RWPE1 (cell line): Measurements from ENCODE around the gene APBB2.

Experiments used
- CTCF ChIA-PET: fragments of 350-600 bp; sonication (Branson Sonifier 250); formaldehyde crosslinking; extraction: SDS; loops from one replicate; lab custom pipeline; 2021; lab: Yijun Ruan, JAX
- POLR2A ChIA-PET: fragments of 400-600 bp; formaldehyde crosslinking; extraction: SDS; loops from one replicate; lab custom pipeline; 2020; ENCODE audit warnings: antibody characterized with exemption; ENCODE audit not compliant: low non-redundant PET; lab: Yijun Ruan, JAX
- DNase-seq: peaks from one replicate; pipeline ENCODE4 v3.0.0; 2012; ENCODE audit warnings: low spot score
- H3K27ac ChIP-seq: fragments of 450-650 bp; 2 replicates; pipeline ENCODE4 v1.5.1; 2017
- TF ChIP-seq, protein P1 (sequence below): fragments of 450-650 bp; conservative IDR thresholded peaks from 2 replicates; pipeline ENCODE4 v1.5.1; 2017; ENCODE audit warnings: low read depth, mild to moderate bottlenecking

The APBB2 gene

DNA sequence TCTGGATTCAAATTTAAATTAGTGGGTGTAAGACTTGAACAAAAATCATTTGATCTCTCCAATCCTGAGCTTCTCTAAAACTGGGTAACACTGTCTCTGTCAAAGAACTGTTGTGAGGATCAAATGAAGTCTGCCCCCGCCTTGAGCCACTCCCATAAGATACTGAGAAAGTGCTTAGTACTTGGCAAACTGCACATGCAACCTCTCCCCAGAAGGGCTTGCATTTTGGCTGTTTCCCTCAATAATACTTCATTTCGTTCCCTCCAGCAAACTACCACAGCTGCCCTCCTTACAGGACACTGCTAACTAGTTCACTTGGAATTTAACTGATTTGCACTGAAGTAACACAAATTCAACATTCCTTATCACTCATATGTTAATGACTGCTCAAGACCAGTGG, 79.8 kb downstream of the APBB2 start:
- TF ChIP-seq, protein P1, sequence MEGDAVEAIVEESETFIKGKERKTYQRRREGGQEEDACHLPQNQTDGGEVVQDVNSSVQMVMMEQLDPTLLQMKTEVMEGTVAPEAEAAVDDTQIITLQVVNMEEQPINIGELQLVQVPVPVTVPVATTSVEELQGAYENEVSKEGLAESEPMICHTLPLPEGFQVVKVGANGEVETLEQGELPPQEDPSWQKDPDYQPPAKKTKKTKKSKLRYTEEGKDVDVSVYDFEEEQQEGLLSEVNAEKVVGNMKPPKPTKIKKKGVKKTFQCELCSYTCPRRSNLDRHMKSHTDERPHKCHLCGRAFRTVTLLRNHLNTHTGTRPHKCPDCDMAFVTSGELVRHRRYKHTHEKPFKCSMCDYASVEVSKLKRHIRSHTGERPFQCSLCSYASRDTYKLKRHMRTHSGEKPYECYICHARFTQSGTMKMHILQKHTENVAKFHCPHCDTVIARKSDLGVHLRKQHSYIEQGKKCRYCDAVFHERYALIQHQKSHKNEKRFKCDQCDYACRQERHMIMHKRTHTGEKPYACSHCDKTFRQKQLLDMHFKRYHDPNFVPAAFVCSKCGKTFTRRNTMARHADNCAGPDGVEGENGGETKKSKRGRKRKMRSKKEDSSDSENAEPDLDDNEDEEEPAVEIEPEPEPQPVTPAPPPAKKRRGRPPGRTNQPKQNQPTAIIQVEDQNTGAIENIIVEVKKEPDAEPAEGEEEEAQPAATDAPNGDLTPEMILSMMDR = no peak
- peak overlapping the region; percentile 65 for H3K27ac ChIP-seq

DNA sequence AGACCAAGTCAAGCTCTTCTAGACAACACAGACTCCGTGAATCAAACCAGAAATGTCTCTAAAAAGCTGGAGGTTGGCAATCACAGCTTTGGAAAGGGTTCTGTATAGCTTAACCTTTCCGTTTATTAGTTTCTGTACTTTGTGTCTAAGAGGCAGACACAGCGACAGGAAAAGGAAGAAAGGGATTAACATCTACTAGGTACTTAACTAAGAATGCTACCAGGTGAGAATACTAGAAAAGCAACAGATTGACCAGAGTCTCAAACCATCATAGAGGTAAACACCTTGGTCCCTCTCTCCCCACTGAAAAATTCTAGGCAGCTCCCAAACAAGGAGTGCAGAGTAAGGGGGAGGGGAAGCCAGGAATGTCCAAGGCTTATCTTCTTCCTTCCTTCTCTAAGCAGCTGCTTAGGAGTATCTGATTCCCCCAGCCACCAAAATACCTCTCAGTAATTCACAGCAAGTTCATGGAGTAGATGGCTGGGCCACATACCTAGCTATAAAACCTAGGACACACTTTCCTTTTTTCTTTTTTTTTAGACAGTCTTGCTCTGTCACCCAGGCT, 80.8 kb downstream of the APBB2 start:
- H3K27ac ChIP-seq = peak overlapping the region; percentile 65
- ChIA-PET CTCF (interaction anchor here (0.5 to 0.6 kb wide), 2 partner anchors 16 to 18 kb away, joined by 3 to 4 read pairs; no protein-coding TSS in a partner anchor), POLR2A (no interaction called here)
- no peak for DNase-seq
- TF ChIP-seq, protein P1 = no peak

More for the DNA sequence above, 79.8 kb downstream of the APBB2 start:
- POLR2A ChIA-PET = no interaction called here
- no peak for DNase-seq
- CTCF ChIA-PET = no interaction called here

DNA sequence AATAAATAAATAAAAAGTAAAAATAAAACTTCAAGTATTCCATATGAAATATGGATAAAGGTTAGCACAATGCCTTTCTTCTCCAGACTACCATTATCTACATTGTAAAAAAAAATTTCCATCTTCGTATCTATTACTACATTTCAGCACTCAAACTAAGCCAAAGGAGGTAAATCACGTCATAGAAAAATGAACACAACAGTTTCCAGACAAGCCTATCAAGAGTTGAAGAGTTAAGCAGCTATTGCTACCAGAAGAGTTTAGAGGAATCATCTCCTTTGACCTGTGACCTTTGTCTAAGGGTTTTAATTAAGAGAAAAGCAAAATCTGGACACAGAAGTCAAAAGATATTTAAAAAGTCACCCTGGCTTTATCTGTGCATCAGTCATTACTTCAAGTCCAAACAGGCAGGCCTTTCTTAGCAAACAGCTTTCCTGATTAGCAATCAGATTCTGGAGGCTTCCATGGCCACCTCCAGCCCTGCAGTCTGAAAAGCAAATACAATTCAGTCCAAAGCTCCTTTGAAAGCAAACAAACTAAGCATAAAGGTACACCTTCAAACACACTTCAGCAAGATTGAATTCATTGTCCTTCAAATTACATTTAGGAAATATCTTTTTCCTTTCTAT, 82.2 kb downstream of the APBB2 start:
- H3K27ac ChIP-seq = peak overlapping the region; percentile 65
- DNase-seq = peak; percentile 53
- ChIA-PET CTCF (interaction anchor here (0.7 kb wide), 1 partner anchor 623 kb away, joined by 3 read pairs; no protein-coding TSS in a partner anchor), POLR2A (interaction anchor here (0.8 kb wide), 1 partner anchor 40 kb away, joined by 3 read pairs; no protein-coding TSS in a partner anchor)
- TF ChIP-seq, protein P1 = no peak

DNA sequence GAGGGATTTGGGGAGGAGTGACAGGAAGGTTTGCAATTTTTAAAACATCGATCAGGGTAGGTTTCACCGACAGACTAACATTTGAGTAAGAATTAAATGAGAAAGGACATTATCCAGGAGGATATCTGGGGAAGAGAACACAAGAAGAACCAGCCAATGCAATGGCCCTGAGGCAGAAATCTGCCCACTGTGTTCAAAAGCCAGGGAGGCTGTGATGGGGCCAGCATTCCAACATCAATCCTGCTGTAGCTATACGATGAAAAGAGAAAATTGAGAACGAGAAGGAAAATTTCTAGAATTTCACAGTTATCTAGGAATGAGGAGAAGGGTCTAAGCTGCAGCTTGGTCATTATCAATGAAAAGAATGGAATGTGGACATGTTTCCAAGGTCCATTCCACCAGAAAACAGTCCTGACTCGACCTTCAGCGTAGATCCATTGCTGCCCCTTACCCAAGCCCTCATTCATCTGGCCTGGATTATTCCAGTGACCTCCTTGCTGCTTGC, 84.4 kb downstream of the APBB2 start:
- POLR2A ChIA-PET = no interaction called here
- CTCF ChIA-PET = no interaction called here
- TF ChIP-seq, protein P1 = no peak
- no peak for DNase-seq
- H3K27ac ChIP-seq = no peak overlapping the region

DNA sequence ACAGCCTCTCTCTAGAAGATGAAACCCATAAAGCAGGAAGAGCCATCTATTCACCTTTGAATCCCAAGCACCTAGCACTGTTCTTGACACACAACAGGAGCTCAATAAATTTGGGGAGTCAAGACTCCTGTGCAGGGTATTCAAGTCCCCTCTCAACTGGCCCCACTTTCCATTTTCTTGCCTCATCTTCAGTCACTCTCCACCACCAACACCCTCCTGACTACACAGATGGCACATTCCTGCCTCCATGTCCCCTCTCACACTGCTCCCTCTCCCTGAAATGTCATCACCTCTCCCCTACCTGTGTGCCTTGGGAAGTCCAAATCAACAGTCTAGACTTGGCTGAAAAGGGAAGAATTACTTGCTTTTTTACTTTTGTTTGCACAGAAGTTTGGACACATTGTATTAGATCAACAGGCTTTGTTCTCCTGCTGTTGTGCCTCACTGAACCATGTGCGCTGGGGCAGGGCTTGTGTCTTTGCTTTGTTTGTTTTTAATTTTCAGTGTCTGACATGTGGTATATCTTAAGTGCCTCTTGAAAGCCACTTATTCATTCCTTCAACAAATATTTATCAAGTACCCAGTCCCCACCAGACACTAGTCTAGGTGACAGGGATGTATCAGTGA, 85.1 kb downstream of the APBB2 start:
- CTCF ChIA-PET = interaction anchor here (0.7 kb wide), 1 partner anchor 115 kb away, joined by 3 read pairs; no protein-coding TSS in a partner anchor
- TF ChIP-seq, protein P1 = no peak
- no peak for DNase-seq
- POLR2A ChIA-PET = no interaction called here
- peak overlapping the region; percentile 25; the same call in 1 of the 2 replicates for H3K27ac ChIP-seq

DNA sequence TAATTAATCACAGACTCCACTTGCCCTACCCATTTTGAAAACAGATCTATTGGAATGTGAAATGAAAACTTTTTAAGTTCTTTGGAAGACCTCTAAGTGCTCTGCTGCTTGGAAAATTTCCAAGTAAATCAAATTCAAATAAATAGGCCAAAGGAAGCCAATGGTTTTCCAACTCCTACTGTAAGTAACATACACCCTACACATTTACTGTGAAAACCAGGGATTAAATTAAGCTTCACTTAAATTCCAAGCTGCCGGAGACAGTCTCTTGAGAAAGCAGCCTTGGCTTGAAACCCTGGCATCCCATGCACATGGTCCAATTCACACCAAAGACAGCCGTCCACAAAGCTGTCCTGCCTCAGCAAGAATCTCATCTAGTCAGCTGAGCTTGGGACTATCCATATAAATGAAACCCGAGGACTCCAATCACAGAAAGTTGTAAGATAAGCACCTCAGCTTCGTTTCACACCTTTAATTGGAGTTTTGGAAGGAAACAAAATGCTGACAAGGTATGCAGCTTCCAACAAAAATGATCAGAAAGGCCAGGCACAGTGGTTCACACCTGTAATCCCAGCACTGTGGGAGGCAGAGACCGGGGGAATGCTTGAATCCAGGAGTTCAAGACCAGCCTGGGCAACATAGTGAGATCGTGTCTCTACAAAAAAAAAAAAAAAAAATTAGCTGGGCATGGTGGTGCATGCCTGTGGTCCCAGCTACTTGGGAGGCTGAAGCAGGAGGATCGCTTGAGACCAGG, 88.6 kb downstream of the APBB2 start:
- ChIA-PET CTCF (interaction anchor here (0.6 to 1.2 kb wide), 2 partner anchors 75 to 89 kb away, joined by 3 to 5 read pairs; no protein-coding TSS in a partner anchor), POLR2A (no interaction called here)
- no peak for DNase-seq
- H3K27ac ChIP-seq = peak overlapping the region; percentile 87
- TF ChIP-seq, protein P1 = no peak
